NT2/D1 (cell line): ENCODE results near the gene ROPN1B.

ENCODE experiments used
- DNase-seq: peaks from one replicate; pipeline ENCODE4 v3.0.0-alpha.2; 2011; ENCODE audit warnings: low read depth, low spot score
- H3K27me3 ChIP-seq: 2 replicates; pipeline ENCODE4 v1.6.0; 2011; ENCODE audit warnings: mild to moderate bottlenecking; ENCODE audit not compliant: insufficient read length, insufficient read depth
- H3K36me3 ChIP-seq: 2 replicates; pipeline ENCODE4 v1.6.1; 2011; ENCODE audit warnings: mild to moderate bottlenecking, low read length, mixed read lengths; ENCODE audit not compliant: insufficient read depth, insufficient read length
- H3K4me1 ChIP-seq: 2 replicates; pipeline ENCODE4 v1.5.1; 2011; ENCODE audit not compliant: insufficient read depth, insufficient read length
- H3K4me3 ChIP-seq: 2 replicates; pipeline ENCODE4 v1.5.1; 2011; ENCODE audit warnings: low read depth; ENCODE audit not compliant: insufficient read length
- H3K9ac ChIP-seq: 2 replicates; pipeline ENCODE4 v1.6.0; 2011; ENCODE audit warnings: low read depth; ENCODE audit not compliant: insufficient read length
- H3K9me3 ChIP-seq: 2 replicates; pipeline ENCODE4 v1.5.1; 2011; ENCODE audit warnings: mild to moderate bottlenecking, low read length; ENCODE audit not compliant: insufficient read depth
- SUZ12 ChIP-seq: IDR thresholded peaks from 2 replicates; pipeline ENCODE4 v1.6.1; 2011; ENCODE audit not compliant: insufficient read length, insufficient read depth; ENCODE audit errors: extremely low read depth
- YY1 ChIP-seq: IDR thresholded peaks from 2 replicates; pipeline ENCODE4 v1.6.1; 2011; ENCODE audit not compliant: insufficient read length, insufficient read depth
- ZNF274 ChIP-seq: IDR thresholded peaks from 2 replicates; pipeline ENCODE4 v1.6.1; 2011; ENCODE audit warnings: mild to moderate bottlenecking, low read depth, low read length

The ROPN1B gene

DNA sequence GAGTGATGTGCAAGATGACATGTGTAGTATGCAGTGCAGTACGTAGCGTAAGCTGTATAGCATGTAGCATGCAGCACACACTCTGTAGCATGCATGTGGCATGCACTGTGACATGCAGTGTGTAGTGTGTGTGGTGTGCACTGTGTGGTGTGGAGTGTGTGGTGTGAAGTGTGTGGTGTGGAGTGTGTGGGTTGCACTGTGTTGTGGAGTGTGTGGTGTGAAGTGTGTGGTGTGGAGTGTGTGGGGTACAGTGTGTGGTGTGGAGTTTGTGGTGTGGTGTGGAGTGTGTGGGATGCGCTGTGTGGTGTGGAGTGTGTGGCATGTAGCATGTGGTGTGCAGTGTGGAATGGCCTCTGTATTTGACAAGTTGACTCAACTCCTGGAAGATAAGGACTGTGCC is 39.2 kb downstream of the ROPN1B start:
- H3K9ac ChIP-seq, result no peak overlapping the region
- no peak for DNase-seq
- no peaks in the 10 kb centered on the region; the same call in 1 of the 2 replicates for H3K9me3 ChIP-seq
- H3K27me3 ChIP-seq, result no peaks in the 10 kb centered on the region
- TF ChIP-seq YY1 (no peak), ZNF274 (no peak)
- peaks cover 41% of the 10 kb centered on the region for H3K36me3 ChIP-seq
- H3K4me1 ChIP-seq, result no peaks in the 10 kb centered on the region
- no peak overlapping the region for H3K4me3 ChIP-seq

DNA sequence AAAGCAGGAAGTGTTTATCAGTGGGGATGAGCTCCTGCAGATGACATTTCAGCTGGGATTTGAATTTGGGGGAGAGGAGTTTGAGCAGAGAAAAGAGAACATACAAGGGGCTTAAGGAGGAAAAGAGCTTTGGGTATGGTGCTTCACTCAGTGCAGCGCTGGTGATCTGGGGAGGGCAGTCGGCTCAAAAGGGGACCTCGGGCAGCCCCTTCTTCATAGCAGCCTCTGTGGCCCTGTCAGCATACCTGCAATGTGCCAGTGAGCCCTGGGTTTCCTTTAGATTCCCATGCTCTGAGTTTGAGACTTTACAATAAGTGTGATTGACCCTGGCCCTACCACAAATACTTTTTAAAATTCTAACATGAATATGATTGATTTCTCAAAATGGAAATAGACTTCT is 40.2 kb downstream of the ROPN1B start:
- no peaks in the 10 kb centered on the region for H3K9me3 ChIP-seq
- H3K4me3 ChIP-seq, result no peak overlapping the region
- no peak for DNase-seq
- H3K9ac ChIP-seq, result no peak overlapping the region
- H3K27me3 ChIP-seq, result no peaks in the 10 kb centered on the region
- no peaks in the 10 kb centered on the region for H3K4me1 ChIP-seq
- TF ChIP-seq YY1, result no peak
- TF ChIP-seq SUZ12, result no peak
- TF ChIP-seq ZNF274, result no peak
- peaks cover 41% of the 10 kb centered on the region for H3K36me3 ChIP-seq

DNA sequence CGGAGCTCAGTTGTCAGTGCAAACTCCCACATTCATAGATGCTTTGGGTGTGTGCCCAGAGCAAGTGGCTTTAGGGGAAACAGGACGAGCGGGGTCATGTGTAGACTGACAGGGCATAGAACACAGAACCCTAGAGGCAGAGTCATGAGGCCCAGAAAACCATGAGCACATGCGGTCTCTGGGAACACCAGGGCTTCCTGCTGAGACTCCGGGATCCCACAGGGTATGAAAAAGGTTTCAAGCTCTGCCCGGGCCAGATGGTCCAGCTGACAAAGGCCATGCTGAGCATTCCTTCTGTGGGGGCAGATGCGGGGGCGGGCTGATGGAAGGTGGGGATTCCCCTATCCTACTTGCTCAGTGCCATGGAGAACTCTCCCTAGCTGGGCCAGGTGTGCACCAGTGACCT is 44.8 kb downstream of the ROPN1B start:
- Histone ChIP-seq H3K9me3 (no peaks in the 10 kb centered on the region), H3K27me3 (no peaks in the 10 kb centered on the region), H3K9ac (no peak overlapping the region), H3K36me3 (peaks cover 21% of the 10 kb centered on the region), H3K4me1 (peaks cover 4% of the 10 kb centered on the region), H3K4me3 (no peak overlapping the region)
- no peak for DNase-seq
- TF ChIP-seq SUZ12 (no peak), YY1 (no peak), ZNF274 (no peak)

DNA sequence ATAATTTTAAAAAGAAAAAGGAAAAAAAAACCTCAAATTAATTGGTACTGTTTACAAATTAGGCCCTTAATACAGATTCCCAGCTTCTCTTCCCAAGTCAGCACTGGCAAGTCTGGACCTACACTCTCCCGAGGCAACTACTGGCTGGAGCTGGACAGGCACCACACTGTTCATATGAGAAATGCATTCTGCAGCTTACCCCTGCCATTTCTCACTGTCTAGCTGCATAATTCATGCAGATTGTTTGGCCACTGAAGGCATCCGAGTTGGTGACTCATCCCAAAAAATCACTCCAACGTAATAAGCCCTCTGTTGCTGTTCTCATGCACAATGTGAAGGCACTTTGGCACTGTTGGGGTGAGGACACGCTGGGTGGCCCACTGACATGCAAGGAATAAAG is 45.3 kb downstream of the ROPN1B start:
- no peaks in the 10 kb centered on the region for H3K27me3 ChIP-seq
- no peak overlapping the region for H3K4me3 ChIP-seq
- DNase-seq, result no peak
- H3K4me1 ChIP-seq, result peaks cover 4% of the 10 kb centered on the region
- peaks cover 21% of the 10 kb centered on the region for H3K36me3 ChIP-seq
- no peaks in the 10 kb centered on the region for H3K9me3 ChIP-seq
- H3K9ac ChIP-seq, result no peak overlapping the region
- TF ChIP-seq SUZ12, result no peak
- TF ChIP-seq YY1, result no peak
- no peak for TF ChIP-seq ZNF274

DNA sequence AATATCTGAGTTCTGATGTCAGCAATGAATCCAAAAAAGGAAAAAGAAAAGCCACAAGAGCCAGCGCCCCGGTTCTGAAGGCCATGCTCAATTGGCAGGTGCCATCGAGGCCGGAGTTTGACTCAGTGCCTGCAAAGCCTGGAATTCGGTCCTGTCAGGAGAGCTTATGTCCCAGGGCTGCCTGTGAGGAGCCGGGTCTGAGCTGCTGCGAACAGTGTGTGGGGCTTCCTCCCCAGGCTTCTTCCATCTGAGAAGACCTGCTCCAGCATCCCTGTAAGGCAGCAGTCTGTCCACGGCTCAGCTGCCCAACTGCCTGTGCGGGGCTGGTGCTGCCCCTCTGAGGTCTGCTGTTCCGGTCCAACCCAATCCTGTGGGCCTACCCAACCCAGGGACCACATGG is 46.1 kb downstream of the ROPN1B start:
- peaks cover 4% of the 10 kb centered on the region for H3K4me1 ChIP-seq
- no peaks in the 10 kb centered on the region for H3K9me3 ChIP-seq
- peaks cover 21% of the 10 kb centered on the region for H3K36me3 ChIP-seq
- no peak overlapping the region for H3K4me3 ChIP-seq
- TF ChIP-seq YY1 (no peak), ZNF274 (no peak), SUZ12 (no peak)
- no peaks in the 10 kb centered on the region for H3K27me3 ChIP-seq
- no peak overlapping the region for H3K9ac ChIP-seq
- no peak for DNase-seq

DNA sequence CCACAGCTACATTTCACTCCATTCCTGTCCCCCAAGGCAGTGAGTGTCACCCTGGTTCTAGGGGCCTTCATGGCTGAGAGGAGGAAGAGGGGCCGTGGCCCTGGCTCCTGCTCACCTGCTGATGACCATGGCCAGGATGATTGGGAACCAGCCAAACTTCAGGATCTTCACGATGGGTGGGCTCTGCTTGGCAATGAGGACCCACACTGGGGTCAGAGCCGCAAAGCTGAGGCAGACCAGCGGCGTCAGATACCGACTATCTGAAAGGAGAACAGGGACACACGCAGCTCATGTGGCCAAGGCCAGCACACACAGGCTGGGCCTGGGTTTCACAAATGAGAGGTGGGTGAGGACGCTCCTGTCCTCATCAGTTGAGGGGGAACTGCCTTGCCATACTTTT is 47.6 kb downstream of the ROPN1B start:
- no peak overlapping the region for H3K4me3 ChIP-seq
- TF ChIP-seq ZNF274 (no peak), YY1 (no peak), SUZ12 (no peak)
- no peaks in the 10 kb centered on the region for H3K27me3 ChIP-seq
- no peak for DNase-seq
- peaks cover 4% of the 10 kb centered on the region for H3K4me1 ChIP-seq
- H3K36me3 ChIP-seq, result peaks cover 18% of the 10 kb centered on the region
- H3K9ac ChIP-seq, result no peak overlapping the region
- H3K9me3 ChIP-seq, result no peaks in the 10 kb centered on the region

DNA sequence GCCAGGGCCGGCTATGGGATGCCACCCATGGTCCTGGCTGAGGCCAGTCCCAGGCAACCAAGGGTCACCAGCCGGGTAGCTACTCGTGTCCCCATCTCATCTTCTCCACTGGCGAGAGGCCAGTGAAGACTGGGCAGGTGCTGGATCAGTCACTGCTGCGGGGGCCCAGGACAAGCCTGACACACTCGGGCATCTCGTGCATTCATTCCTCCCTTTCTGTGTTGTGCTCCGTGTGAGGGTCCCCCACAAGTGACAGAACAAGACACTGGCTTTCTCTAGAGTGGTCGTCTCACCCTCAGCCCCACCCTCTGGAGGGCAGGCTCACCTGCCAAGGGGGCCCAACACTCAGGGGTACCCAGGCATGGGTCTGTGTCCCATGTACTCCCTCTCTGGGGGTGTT is 48.4 kb downstream of the ROPN1B start:
- TF ChIP-seq SUZ12 (no peak), ZNF274 (no peak), YY1 (no peak)
- peaks cover 16% of the 10 kb centered on the region for H3K36me3 ChIP-seq

DNA sequence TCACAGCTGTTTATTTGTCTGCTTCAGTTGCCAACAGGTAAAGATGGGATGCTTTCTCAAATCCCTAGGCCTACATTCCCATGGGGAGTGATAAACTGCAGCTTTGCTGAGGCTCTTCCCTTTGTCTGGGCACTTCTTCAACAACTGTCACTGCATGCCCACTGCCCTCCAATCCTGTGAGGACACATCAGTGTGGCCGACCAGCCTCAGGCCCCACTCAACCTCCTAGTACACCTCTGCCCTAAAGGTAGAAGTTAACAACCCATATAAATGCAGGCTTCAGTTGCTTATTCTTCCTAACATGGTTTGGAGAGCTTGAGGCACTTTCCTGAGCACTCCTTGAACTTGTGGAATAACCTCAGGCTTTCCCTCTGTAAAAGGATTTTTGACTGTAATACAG is 49.6 kb downstream of the ROPN1B start:
- Histone ChIP-seq H3K27me3 (no peaks in the 10 kb centered on the region), H3K4me3 (no peak overlapping the region), H3K9me3 (no peaks in the 10 kb centered on the region), H3K4me1 (peaks cover 4% of the 10 kb centered on the region), H3K9ac (no peak overlapping the region), H3K36me3 (peaks cover 22% of the 10 kb centered on the region)
- no peak for DNase-seq
- TF ChIP-seq SUZ12, result no peak
- no peak for TF ChIP-seq YY1
- no peak for TF ChIP-seq ZNF274

More for the DNA sequence above, 48.4 kb downstream of the ROPN1B start:
- Histone ChIP-seq H3K27me3 (no peaks in the 10 kb centered on the region), H3K9ac (no peak overlapping the region), H3K9me3 (no peaks in the 10 kb centered on the region), H3K4me3 (no peak overlapping the region), H3K4me1 (peaks cover 4% of the 10 kb centered on the region)
- no peak for DNase-seq
